Thymus (tissue), 11 donors: Measurements from ENCODE around the gene PLA2G2C. TPM values are rescaled to one million over a fixed set of nuclear protein-coding genes. Genes with fewer than 3 reads are reported as not detected.

ENCODE experiments used
- DNase-seq, 9 donors: peaks; one replicate each; pipeline ENCODE4 v3.0.0-alpha.2; 2013; ENCODE audit warnings: low spot score in 9 of 9, low read depth in 6 of 9, missing footprints in 1 of 9
- H3K27ac ChIP-seq, 2 donors: one replicate each; pipeline ENCODE4 v1.5.1; 2013; ENCODE audit warnings: control low read depth in 1 of 2, low read depth in 1 of 2, low read length in 1 of 2, mild to moderate bottlenecking in 1 of 2, moderate library complexity in 1 of 2
- H3K27me3 ChIP-seq, 2 donors: one replicate each; pipeline ENCODE4 v1.5.1; 2013; ENCODE audit warnings: low read length in 1 of 2; ENCODE audit not compliant: control insufficient read depth in 2 of 2, insufficient read depth in 1 of 2
- H3K36me3 ChIP-seq, 2 donors: one replicate each; pipeline ENCODE4 v1.5.1; 2013; ENCODE audit warnings: low read length in 1 of 2, mild to moderate bottlenecking in 1 of 2, moderate library complexity in 1 of 2; ENCODE audit not compliant: control insufficient read depth in 2 of 2, insufficient read depth in 2 of 2
- H3K4me1 ChIP-seq, 2 donors: one replicate each; pipeline ENCODE4 v1.5.1; 2013; ENCODE audit warnings: low read length in 2 of 2; ENCODE audit not compliant: control insufficient read depth in 2 of 2, insufficient read depth in 2 of 2
- H3K4me3 ChIP-seq, 2 donors: one replicate each; pipeline ENCODE4 v1.5.1; 2013; ENCODE audit warnings: low read length in 2 of 2, control low read depth in 1 of 2, mild to moderate bottlenecking in 1 of 2
- H3K9me3 ChIP-seq, 2 donors: one replicate each; pipeline ENCODE4 v1.5.1; 2013; ENCODE audit warnings: low read length in 1 of 2, mild to moderate bottlenecking in 1 of 2; ENCODE audit not compliant: control insufficient read depth in 2 of 2, insufficient read depth in 1 of 2
- WGBS: extraction: QIAGEN DNeasy Blood & Tissue Kit; methylation state at CpG from one replicate; pipeline ENCODE4 v1.1.7; 2013; 5-methylcytosine and 5-hydroxymethylcytosine counted together
- polyA plus RNA-seq: library from polyadenylated mRNA; stranded (reverse); fragments of 200-250 nt; gene quantifications from one replicate; pipeline ENCODE4 v1.2.3, GENCODE V29; 2013
- total RNA-seq: library from RNA; stranded (reverse); fragments of 120-200 nt; gene quantifications from one replicate; pipeline ENCODE4 v1.2.4, GENCODE V29; 2013
- donor health status: healthy.

PLA2G2C gene
- total and polyA plus RNA-seq, 2 donors, result 0.02 to 0.19 TPM

- Histone ChIP-seq H3K4me3 (no peak overlapping the region), H3K9me3 (peaks cover 1 to 2% of the 10 kb centered on the region in 2 donors), H3K27ac (no peak overlapping the region), H3K4me1 (no peaks in the 10 kb centered on the region), H3K36me3 (no peaks in the 10 kb centered on the region), H3K27me3 (no peaks in the 10 kb centered on the region)
- 92% methylated on average over 5 of the region's 5 CpGs for WGBS
- DNase-seq, result no peak
These were observed 16.4 kb downstream of the PLA2G2C start for GRCh38 chr1:20169932-20170331.

GRCh38 chr1:20168564-20169491 lies 17.5 kb downstream of the PLA2G2C start:
- 86% methylated on average over 9 of the region's 9 CpGs for WGBS
- H3K27me3 ChIP-seq, result no peaks in the 10 kb centered on the region
- no peak overlapping the region for H3K27ac ChIP-seq
- no peak overlapping the region for H3K4me3 ChIP-seq
- H3K36me3 ChIP-seq, result no peaks in the 10 kb centered on the region
- H3K9me3 ChIP-seq, result peaks cover 1 to 9% of the 10 kb centered on the region in 2 donors
- no peaks in the 10 kb centered on the region for H3K4me1 ChIP-seq
- no peak for DNase-seq

- Histone ChIP-seq H3K27me3 (no peaks in the 10 kb centered on the region), H3K27ac (no peak overlapping the region), H3K4me3 (no peak overlapping the region), H3K4me1 (no peaks in the 10 kb centered on the region), H3K36me3 (no peaks in the 10 kb centered on the region), H3K9me3 (peaks cover 1 to 16% of the 10 kb centered on the region in 2 donors)
- 85% methylated on average over 8 of the region's 8 CpGs for WGBS
- DNase-seq, result no peak
These were observed 19.2 kb downstream of the PLA2G2C start for GRCh38 chr1:20167126-20167525.

- Histone ChIP-seq H3K36me3 (no peaks in the 10 kb centered on the region), H3K27ac (no peak overlapping the region), H3K27me3 (no peaks in the 10 kb centered on the region), H3K9me3 (peaks cover 4 to 22% of the 10 kb centered on the region in 2 donors), H3K4me1 (no peaks in the 10 kb centered on the region), H3K4me3 (no peak overlapping the region)
- DNase-seq, result no peak
- 83% methylated on average over 17 of the region's 17 CpGs for WGBS
These were observed 20.3 kb downstream of the PLA2G2C start for GRCh38 chr1:20166051-20166450.

- 87% methylated on average over 16 of the region's 16 CpGs for WGBS
- no peak overlapping the region for H3K27ac ChIP-seq
These were observed 20.8 kb downstream of the PLA2G2C start for GRCh38 chr1:20165522-20165951.

GRCh38 chr1:20164694-20165202 lies 21.6 kb downstream of the PLA2G2C start:
- H3K27ac ChIP-seq, result no peak overlapping the region
- peaks cover 11 to 33% of the 10 kb centered on the region in 2 donors for H3K9me3 ChIP-seq
- no peaks in the 10 kb centered on the region for H3K36me3 ChIP-seq
- WGBS, result 85% methylated on average over 15 of the region's 15 CpGs
- no peaks in the 10 kb centered on the region for H3K27me3 ChIP-seq
- no peaks in the 10 kb centered on the region for H3K4me1 ChIP-seq
- no peak for DNase-seq
- no peak overlapping the region for H3K4me3 ChIP-seq

More at GRCh38 chr1:20165522-20165951, 20.8 kb downstream of the PLA2G2C start:
- no peak for DNase-seq
- no peak overlapping the region for H3K4me3 ChIP-seq
- H3K9me3 ChIP-seq, result peaks cover 9 to 27% of the 10 kb centered on the region in 2 donors
- H3K4me1 ChIP-seq, result no peaks in the 10 kb centered on the region
- H3K27me3 ChIP-seq, result no peaks in the 10 kb centered on the region
- no peaks in the 10 kb centered on the region for H3K36me3 ChIP-seq

- H3K4me1 ChIP-seq, result no peaks in the 10 kb centered on the region
- DNase-seq, result no peak
- H3K27me3 ChIP-seq, result no peaks in the 10 kb centered on the region
- H3K36me3 ChIP-seq, result no peaks in the 10 kb centered on the region
- peaks cover 10 to 40% of the 10 kb centered on the region in 2 donors for H3K9me3 ChIP-seq
- 88% methylated on average over 1 of the region's 1 CpG for WGBS
- no peak overlapping the region for H3K27ac ChIP-seq
- no peak overlapping the region for H3K4me3 ChIP-seq
These were observed 26.3 kb downstream of the PLA2G2C start for GRCh38 chr1:20160034-20160433.

- 97% methylated on average over 7 of the region's 7 CpGs for WGBS
- no peak for DNase-seq
- Histone ChIP-seq H3K27me3 (no peaks in the 10 kb centered on the region), H3K27ac (no peak overlapping the region), H3K36me3 (no peaks in the 10 kb centered on the region), H3K4me3 (no peak overlapping the region), H3K9me3 (peaks cover 10 to 31% of the 10 kb centered on the region in 2 donors), H3K4me1 (no peaks in the 10 kb centered on the region)
These were observed 27.8 kb downstream of the PLA2G2C start for GRCh38 chr1:20158358-20159070.
